ENCODE results near the gene MYH6. TPM values are rescaled to one million over a fixed set of nuclear protein-coding genes. Genes with fewer than 3 reads are reported as not detected.
"Not testable (repeated sequence)": the region's sequence is repeated elsewhere in the genome, so short reads cannot be mapped to it uniquely, and the experiment has no call there.

MYH6 gene
- total RNA-seq, 1 donor from 2014 or later, result not detected

DNA sequence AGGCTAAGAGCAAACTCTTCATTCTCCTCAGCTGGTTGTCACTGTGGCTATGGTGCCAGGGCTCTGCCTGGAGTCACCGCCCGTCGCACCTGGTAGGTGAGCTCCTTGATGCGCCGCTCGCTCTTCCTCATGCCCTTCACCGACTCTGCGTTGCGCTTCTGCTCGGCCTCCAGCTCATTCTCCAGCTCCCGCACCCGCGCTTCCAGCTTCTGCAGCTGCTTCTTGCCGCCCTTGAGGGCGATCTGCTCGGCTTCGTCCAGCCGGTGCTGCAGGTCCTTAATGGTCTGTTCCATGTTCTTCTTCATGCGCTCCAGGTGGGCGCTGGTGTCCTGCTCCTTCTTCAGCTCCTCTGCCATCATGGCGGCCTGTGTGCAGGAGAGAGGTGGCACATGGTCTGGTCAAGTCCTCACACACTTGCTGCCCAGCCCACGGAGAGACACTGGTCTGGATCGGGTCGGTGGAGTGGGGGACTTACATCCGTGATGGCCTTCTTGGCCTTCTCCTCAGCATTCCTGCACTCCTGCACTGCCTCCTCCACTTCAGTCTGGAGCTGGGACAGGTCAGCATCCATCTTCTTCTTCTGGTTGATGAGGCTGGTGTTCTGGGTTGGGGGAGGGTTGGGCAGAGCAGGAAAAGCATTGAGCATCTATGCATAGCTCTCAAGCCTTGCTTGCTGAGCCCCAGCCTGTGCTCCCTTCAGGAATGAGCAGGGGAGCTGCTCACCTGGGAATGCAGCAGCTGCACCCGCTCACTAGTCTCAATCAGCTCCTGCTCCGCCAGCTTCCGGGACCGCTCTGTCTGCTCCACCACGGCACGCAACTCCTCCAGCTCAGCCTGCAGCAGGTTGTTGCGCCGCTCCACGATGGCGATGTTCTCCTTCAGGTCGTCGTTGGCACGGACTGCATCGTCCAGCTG, 7.1 kb upstream of the MYH6 start:
- DNase-seq (ENCODE audit: low spot score), result no peak

DNA sequence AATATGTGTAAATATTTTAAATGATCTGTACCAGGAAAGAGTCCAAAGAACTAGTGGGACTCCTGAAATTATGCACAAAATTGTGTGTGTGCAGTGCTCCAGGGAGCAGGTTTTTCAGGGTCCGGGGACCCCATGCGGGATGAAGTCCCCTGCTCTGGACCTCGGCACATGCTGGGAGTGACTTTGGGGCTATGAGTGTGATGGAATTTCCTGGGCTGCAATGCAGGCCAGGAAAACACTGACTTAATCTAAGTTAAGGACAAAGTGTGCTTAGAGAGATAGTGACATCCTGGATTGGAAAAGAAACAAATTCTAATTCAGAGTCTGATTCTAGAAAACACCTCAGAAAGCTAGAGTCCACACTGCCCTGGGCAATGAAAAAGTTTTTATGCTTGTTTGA, 6.2 kb upstream of the MYH6 start:
- no peak for DNase-seq (ENCODE audit: low spot score)

DNA sequence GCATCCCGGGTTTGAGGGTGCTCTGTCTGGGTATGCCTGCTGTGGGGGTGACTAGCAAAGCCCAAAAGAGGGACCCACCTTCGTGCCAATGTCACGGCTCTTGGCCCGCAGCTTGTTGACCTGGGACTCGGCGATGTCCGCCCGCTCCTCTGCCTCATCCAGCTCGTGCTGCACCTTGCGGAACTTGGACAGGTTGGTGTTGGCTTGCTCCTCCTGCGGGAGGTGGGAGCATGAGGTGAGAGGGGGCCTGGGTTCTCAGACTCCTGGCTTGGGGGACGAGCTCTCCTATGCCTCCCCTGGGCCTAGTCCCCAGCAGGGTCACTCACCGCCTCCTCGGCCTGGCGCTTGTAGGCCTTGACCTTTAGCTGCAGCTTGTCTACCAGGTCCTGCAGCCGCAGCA, 5.6 kb upstream of the MYH6 start:
- no peak for DNase-seq (ENCODE audit: low spot score)

DNA sequence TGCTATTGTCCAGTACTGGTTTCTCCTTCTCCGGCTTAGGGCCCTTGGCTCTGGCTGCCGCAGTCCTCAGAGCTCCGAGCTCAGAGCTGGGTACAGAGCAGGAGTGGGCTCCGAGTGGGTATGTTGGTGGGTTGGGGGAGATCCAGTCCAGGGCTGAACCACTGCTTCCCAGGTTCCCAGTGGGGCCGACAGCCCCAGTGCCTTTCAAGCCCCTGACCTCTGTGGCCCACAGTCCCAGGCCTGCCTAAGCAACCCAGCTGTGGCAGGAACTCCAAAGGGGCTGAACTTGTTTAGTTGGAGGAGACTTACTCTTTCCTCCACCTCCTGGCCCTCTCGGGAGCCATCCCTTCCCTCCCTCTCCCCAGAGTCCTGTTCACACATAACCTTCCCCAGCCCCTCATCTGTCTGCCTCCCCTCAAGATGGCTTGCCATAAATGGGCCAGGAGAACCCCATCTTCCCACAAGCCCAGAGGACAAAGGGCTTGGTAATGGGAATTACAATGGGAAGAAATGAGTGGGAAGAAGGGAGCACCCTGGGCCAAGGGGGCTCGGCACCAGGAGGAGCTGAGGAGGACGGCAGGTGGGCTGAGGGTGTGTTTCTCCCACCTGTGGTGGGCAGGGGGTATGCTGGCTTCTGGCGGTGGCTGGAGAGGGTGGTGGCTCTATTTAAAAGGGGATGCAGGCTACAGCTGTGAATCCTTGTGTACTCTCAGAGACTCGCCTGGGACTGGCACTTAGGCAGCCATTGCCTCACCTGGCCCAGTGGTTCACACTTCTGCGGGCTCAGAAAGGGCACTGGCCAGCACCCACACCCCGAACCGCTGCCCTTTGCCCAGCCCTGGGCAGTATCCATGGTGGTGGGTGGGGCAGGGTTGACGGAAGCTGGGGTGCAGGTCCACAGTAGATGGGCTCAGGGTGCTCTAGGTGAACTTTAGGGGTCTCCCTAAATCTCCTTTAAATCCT, 3.8 kb upstream of the MYH6 start:
- DNase-seq (ENCODE audit: low spot score), result no peak

DNA sequence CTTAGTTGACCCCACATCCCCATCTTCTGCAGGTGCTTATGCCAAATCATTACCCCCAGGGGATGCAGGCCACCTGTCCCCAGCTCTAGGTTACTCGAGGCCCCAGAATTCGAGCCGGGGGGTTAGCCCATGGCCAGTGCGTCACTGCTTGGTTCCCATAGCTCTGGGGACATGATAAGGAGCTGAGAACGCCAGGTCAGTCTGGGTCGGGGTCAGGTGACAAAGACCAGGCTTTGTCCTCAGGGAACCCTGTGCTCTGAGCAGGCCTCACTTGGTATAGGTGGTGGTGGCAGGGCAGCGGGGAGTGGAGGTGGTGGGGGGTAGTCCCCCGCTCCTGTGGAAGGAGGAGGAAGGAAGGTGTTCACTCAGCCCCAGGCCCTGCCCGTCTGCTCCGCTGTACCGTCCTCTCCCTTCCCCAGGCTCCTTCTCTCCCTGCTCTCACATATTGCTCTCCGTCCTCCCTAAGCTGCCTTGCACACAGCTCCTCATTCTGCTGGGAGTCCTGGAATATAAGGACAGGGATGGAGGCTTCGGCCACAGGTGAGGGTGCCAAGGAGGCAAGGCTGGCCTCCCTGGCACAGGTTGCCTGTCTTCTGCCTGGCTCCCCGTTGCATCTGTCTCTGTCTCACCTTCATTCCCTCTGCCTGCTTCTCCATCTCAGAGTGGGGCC, 2.0 kb upstream of the MYH6 start:
- no peak for DNase-seq (ENCODE audit: low spot score)

DNA sequence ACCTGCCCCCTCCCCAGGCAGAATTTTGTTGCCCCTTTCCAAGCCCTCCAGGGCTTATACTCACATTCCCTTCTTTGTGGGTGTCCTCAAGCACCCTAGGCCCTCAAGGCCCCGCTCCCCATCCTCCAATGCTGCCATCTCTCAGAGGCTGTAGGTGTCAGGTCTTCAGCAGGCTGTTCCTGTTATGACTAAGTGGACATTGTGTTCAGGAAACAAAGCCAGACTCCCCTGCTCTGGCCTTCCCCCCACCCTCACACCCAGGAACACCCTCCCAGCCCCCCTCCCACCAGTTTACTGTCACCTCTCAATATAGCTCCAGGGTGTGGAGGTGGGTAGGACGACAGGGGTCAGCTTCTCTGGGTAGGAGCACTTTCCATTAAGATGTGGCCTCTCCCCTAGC, 1.4 kb upstream of the MYH6 start:
- DNase-seq (ENCODE audit: low spot score), result no peak

DNA sequence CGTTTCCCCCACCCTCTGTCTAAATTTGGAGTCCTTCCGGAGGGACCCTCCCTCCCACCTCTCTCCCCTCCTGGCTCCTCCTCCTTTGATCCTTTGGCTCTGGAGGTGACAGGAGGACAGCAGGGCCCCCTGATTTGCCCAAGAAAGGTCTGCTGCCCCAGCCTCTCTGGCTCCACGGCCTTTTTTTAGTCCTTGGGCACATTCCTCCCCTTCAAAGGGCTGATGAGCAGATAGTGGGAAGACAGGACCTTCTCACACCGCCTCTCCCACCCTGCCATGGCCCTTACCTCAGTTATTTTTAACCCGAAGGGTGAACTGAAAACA, 196 bp upstream of the MYH6 start:
- no peak for DNase-seq (ENCODE audit: low spot score)

DNA sequence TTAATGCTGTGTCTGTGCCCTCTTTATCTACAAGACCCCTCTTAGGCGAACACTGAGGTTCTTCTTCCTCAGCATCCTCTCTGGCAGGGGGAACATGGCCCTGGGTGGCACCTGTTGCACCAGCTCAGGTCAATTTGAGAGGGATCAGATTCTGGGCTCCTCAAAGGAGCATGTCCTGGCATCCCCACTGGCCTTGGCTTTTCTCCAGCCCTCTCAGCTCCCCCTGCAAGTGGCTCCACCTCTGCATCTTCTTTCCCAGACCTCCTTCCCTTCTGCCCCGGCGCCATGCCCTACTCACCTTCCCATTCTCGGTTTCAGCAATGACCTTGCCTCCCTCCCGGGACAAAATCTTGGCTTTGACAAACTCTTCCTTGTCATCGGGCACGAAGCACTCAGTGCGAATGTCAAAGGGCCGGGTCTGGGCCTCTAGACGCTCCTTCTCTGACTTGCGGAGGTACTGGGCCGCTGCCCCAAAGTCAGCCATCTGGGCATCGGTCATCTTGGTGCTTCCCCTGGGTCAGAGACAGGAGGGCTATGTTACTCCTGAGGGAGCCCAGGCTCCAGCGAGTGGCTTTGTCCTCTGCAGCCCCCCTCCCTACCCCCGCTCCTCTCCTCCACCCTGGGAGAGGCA, 1.2 kb downstream of the MYH6 start:
- no peak for DNase-seq (ENCODE audit: low spot score)

DNA sequence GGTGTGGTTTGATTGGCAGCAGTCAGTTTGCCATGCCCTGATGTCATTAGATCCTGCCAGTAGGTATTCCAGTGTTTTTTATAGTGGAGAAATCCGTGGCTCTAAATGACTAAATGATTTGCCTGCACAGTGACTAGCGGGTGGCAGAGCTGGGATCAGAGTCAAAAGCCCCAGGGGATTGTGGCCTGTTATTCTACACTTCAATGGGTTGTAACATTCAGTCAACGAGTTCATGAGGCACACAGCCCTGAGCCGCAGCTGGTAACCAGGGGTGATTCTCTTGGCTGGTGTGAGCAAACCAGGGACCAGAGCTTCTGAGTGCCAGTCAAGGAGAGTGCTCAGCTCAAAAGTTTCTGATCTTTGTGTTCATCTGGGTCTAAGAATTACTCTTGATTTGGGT, 1.8 kb downstream of the MYH6 start:
- DNase-seq (ENCODE audit: low spot score), result no peak

DNA sequence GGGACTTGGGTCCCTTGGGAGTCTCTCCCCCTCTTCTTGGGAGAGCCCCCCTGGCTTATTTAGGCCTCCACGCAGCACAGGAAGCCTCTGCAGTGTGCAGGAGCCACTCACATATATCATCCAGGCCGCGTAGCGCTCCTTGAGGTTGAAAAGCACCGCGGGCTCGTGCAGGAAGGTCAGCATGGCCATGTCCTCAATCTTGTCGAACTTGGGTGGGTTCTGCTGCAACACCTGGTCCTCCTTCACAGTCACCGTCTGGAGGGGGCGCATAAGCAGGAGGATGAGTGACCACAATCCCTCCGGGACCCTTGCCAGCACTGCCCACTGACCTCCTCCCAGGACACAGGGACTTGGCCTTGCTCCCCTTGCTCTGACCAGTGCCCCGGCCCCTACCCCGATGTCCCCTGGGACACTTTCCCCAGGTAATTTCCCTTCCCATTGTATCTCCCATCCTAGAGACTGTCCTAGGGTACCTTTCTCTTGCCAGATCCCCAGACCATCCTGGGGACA, 2.5 kb downstream of the MYH6 start:
- DNase-seq (ENCODE audit: low spot score), result no peak

DNA sequence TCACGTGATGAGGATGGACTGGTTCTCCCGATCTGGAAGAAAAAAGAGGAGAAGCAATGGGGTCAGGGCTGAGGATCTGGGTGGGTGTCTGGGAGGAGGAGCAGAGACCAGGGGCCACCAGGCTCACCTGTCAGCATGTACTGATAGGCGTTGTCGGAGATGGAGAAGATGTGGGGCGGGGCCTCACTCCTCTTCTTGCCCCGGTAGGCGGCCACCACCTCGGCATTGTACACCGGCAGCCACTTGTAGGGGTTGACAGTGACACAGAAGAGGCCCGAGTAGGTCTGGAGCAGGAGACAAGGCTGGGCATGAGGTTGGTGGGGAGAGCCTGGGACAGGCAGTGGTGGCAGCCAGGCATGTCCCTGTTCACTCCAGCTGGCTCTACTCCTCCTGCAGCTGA, 3.0 kb downstream of the MYH6 start:
- no peak for DNase-seq (ENCODE audit: low spot score)

DNA sequence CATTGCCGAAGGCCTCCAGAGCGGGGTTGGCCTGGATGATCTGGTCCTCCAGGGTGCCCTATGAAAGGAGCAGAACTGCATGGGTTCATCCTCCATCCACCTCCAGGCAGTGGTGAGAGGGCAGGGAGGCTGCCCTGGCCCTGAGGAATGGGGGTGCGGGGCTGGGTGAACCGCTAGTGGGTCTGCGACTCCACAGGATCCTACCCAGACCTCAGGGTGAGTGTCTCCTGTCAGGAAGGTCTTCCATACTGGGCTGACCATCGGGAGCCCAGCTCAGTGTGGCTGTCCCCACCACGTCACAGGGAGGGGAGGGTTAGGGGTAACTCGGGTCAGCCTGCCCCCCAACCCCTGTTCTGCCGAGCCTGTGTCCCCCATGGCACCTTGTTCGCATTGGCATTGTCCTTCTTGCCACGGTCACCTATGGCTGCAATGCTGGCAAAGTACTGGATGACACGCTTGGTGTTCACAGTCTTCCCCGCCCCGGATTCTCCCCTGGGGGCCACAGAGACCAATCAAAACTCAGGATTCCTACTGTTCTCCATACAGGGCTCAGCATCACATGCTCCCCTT, 3.7 kb downstream of the MYH6 start:
- no peak for DNase-seq (ENCODE audit: low spot score)

DNA sequence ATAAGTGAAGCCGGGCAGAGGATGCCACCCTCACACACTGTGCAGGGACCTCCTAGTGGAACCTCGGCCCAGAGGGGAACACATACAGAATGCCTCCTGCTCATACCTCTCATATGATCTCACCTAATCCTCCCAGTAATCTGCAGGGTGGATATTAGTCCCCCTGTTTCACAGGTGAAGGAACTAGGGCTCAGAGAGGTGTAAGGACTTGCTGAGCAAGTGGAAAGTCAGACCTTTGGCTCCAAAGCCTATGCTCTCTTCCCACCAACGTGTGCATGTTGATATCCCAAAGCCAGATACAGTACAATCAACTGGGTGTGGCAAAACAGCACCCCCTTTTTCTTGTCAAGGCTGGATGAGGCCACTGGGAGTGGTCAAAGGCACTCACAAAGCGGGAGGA, 4.2 kb downstream of the MYH6 start:
- DNase-seq (ENCODE audit: low spot score), result no peak

DNA sequence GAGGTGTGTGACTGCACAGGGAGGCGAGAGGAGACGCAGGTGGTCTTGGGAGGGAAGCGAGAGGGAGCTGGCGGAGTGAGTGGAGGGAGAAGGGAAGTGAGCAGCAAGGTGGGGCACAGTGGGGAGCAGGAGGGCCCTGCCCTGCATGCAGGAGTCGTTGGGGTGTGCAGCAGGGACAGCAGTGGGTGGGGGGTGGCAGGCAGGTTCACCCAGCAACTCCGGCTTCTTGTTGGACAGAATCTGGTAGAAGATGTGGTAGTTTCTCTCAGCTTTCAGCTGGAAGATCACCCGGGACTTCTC, 5.0 kb downstream of the MYH6 start:
- no peak for DNase-seq (ENCODE audit: low spot score)

DNA sequence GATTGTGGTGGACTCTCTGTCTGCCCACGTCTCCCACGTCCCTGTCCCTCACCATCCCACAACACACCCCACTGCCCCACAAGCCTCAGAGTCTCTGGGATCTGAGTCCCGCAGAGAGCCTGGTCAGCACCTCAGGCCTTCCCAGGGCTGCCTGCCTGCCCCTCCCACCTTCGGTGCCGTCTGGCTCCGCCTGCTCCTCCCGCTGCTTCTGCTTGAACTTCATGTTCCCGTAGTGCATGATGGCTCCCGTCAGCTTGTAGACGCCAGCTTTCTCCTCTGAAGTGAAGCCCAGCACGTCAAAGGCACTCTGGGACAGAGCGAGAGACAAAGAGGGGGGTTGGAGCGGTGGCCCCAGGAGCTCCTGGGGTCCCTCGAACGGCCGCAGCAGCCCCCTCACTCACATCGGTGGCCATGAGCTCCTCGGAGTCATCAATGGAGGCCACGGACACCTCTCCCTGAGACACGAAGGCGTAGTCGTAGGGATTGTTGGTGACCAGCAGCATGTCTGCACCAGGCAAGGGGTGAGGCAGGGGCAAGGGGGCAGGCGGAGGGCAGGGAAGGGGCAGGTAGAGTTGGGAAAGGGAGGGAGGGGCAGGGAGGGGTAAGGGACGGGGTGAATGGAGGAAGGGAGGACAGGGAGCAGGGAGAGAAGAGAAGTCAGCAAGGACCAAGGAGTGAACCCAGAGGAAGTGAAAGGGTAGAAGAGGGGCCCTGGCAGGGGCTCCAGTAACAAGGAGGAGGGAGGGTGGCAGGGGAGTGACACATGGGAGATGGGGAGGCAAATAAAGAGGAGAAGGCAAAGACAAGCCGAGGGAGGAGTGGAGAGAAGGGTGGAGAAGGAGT, 5.6 kb downstream of the MYH6 start:
- DNase-seq (ENCODE audit: low spot score), result peak; percentile 19

DNA sequence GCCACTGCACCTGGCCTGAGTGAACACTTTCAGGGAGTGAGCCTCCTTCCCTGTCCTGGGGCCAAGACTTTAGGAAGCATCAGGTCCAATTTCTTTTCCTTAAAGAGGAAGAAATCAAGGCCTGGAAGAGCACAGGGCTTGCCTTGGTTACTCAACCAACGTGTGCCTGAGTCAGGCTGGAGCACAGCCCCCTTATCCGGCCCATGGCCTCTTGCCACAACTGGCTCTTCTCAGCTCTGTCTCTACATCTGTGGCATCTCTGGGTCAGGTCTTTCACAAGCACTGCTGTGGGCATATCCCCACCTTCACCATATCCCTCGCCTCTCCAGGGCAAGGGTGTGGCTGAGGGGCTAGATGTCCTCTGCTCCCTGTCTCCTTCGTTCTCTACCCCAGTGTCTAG, 6.8 kb downstream of the MYH6 start:
- peak; percentile 18 for DNase-seq (ENCODE audit: low spot score)

DNA sequence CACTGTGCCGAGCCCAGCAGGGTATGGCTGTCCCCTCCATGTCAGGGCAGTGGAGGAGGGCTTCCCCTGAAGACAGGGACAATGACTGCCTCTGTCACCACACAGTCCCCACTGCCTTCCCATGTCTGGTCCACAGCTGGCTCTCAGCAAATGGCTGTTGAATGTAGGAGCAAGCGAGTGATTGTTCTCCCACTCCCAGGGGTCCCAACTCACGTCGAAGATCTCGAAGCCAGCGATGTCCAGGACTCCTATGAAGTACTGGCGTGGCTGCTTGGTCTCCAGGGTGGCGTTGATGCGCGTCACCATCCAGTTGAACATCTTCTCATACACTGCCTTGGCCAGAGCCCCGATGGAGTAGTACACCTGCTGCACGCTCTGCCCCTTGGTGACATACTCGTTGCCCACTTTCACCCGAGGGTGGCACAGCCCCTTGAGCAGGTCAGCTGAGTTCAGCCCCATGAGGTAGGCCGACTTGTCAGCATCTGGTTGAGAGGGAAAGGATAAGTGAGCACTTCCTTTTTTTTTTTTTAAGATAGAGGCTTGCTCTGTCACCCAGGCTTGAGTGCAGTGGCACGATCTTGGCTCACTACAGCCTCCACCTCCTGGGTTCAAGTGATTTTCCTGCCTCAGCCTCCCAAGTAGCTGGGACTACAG, 7.5 kb downstream of the MYH6 start:
- not testable (repeated sequence) for DNase-seq (ENCODE audit: low spot score)

DNA sequence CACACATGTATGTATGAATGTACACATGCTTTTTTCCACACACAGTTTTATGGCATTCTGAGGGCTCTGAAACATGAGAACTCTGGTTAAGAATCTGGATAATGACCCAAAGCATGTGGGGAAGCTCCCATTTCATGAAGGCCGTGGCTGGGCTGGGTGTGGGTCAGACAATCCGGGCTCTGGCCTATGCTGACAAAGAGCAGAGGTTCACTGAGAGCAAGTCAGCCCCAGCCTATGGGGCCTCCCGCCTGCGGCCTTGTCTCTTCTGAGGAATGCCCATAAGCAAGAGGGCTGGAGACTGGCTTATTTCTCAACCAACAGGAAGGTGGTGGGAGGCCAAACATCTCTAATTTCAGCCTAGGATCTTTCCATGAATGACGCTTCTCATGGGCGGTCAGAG, 8.5 kb downstream of the MYH6 start:
- peak; percentile 93 for DNase-seq (ENCODE audit: low spot score)

DNA sequence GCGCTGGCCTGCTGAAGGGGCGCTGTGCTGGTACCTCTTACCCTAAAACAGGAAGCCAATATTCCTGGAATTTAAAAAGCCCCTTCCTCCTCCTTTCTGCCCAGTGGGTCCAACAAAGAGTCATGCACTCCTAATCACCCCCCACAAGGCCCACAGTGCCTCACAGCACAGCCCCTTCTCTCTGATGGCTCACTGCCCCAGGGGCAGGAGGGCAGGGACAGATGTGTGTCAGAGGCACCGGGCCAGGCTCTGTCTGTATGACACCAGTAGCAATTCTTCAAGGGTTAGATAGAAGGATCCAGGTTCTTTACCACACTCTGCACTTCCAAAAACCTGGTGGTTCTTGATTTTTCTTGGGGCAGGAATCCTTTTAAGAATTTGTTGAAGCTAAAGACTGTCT, 8.9 kb downstream of the MYH6 start:
- no peak for DNase-seq (ENCODE audit: low spot score)

DNA sequence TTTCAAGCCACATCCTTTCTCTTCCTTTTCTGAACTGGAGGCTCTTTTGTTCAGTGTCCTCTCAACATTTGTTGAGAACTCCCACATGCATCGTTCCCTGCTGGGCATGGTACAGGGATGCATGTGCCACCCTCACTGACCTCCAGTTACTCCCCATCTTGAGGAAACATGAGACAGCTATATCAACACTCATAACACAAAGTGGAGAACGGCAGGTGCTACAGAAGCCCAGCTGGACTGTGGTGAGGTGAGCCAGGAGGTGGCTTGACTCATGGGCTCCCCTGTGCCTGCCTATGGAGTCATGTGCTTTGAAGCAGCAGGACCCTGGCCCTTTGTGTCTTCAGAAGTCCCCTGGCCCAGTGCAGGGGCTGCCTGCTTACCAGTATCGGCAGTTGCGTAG, 9.7 kb downstream of the MYH6 start:
- no peak for DNase-seq (ENCODE audit: low spot score)

Data from umbilical cord (tissue), 2 donors.